Measurements from ENCODE around the gene FANCC. TPM values are rescaled to one million over a fixed set of nuclear protein-coding genes. Genes with fewer than 3 reads are reported as not detected.

FANCC gene
- total RNA-seq, 3 donors from 2014 or later (not counting 1 experiment from before 2014, with no cell fraction given), result 9.9 to 18.9 (median 12.8) TPM

DNA sequence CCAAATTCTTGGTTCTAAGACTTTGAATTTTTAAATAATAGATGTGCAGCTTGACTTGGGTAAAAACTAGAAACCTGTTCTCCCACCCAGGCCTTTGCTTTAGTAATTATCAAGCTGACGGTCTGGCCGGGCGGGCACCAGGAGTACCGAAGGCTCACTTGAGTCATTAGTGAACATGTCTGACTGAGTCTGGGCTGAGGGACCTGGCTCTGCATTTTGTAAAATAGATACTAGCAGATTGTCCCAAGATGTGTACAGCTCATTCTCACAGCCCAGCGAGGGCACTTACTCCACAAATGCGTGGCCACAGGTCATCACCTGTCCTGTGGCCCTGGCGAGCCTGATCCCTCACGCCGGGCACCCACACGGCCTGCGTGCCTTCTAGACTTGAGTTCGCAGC is 216.2 kb downstream of the FANCC start:
- no peaks in the 10 kb centered on the region for H3K36me3 Mint-ChIP-seq
- Histone ChIP-seq H3K9me3 (ENCODE audit: control insufficient read depth, insufficient read depth, low read length) (no peaks in the 10 kb centered on the region), H3K27ac (ENCODE audit: low read length) (no peak overlapping the region), H3K36me3 (ENCODE audit: control insufficient read depth, insufficient read depth, low read length) (no peaks in the 10 kb centered on the region), H3K4me1 (ENCODE audit: control insufficient read depth, insufficient read depth, low read length) (no peaks in the 10 kb centered on the region), H3K4me3 (ENCODE audit: low read length) (no peak overlapping the region), H3K27me3 (ENCODE audit: control insufficient read depth, insufficient read depth, low read length) (no peaks in the 10 kb centered on the region)
- H3K27ac Mint-ChIP-seq, result no peak overlapping the region
- TF ChIP-seq, protein P1, sequence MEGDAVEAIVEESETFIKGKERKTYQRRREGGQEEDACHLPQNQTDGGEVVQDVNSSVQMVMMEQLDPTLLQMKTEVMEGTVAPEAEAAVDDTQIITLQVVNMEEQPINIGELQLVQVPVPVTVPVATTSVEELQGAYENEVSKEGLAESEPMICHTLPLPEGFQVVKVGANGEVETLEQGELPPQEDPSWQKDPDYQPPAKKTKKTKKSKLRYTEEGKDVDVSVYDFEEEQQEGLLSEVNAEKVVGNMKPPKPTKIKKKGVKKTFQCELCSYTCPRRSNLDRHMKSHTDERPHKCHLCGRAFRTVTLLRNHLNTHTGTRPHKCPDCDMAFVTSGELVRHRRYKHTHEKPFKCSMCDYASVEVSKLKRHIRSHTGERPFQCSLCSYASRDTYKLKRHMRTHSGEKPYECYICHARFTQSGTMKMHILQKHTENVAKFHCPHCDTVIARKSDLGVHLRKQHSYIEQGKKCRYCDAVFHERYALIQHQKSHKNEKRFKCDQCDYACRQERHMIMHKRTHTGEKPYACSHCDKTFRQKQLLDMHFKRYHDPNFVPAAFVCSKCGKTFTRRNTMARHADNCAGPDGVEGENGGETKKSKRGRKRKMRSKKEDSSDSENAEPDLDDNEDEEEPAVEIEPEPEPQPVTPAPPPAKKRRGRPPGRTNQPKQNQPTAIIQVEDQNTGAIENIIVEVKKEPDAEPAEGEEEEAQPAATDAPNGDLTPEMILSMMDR (IDR thresholded peaks at IDR 0.05), result no peak
- no peaks in the 10 kb centered on the region for H3K9me3 Mint-ChIP-seq
- no peaks in the 10 kb centered on the region for H3K27me3 Mint-ChIP-seq (ENCODE audit: low read depth in 2 of 2)
- ATAC-seq, result no peak
- H3K4me3 Mint-ChIP-seq, result no peak overlapping the region
- DNase-seq, result no peak
- WGBS (ENCODE audit: insufficient coverage), result 96% methylated on average over 12 of the region's 12 CpGs
- intact Hi-C loops (cut with micrococcal nuclease), result no loop called here
- H3K4me1 Mint-ChIP-seq, result no peaks in the 10 kb centered on the region

DNA sequence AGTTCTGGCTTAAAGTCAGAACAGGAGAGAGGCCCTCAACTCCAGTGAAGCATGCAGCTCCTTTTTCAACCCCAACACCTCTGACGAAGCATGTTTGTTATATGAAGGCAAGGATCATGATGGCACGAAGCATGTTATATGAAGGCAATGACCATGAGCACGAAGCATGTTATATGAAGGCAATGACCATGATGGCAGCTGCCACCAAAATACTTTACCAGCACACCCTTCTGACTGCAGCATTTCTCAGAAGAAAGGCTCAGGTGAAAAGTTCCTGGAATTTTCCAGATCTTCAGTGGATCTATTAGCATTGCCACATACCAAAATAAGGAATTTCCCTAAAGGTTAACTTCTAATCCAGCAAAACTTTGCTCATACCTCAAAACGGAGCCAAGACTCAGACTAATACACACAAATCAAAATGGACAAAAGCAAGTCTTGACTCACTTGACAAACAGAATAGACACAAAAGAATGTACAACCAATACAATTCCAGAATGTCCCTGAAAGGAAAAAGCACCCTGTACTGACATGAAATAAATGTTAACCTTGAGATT is 217.4 kb downstream of the FANCC start:
- Mint-ChIP-seq H3K36me3 (no peaks in the 10 kb centered on the region), H3K27me3 (ENCODE audit: low read depth in 2 of 2) (no peaks in the 10 kb centered on the region), H3K9me3 (no peaks in the 10 kb centered on the region), H3K27ac (no peak overlapping the region), H3K4me3 (no peak overlapping the region), H3K4me1 (no peaks in the 10 kb centered on the region)
- intact Hi-C loops (cut with micrococcal nuclease), result no loop called here
- H3K9me3 ChIP-seq (ENCODE audit: control insufficient read depth, insufficient read depth, low read length), result no peaks in the 10 kb centered on the region
- no peak overlapping the region for H3K4me3 ChIP-seq (ENCODE audit: low read length)
- H3K36me3 ChIP-seq (ENCODE audit: control insufficient read depth, insufficient read depth, low read length), result no peaks in the 10 kb centered on the region
- ATAC-seq (no peak), DNase-seq (no peak)
- WGBS (ENCODE audit: insufficient coverage), result 93% methylated on average over 4 of the region's 4 CpGs
- no peak overlapping the region for H3K27ac ChIP-seq (ENCODE audit: low read length)
- TF ChIP-seq, protein P1 (IDR thresholded peaks at IDR 0.05), result no peak
- H3K27me3 ChIP-seq (ENCODE audit: control insufficient read depth, insufficient read depth, low read length), result no peaks in the 10 kb centered on the region
- H3K4me1 ChIP-seq (ENCODE audit: control insufficient read depth, insufficient read depth, low read length), result no peaks in the 10 kb centered on the region

DNA sequence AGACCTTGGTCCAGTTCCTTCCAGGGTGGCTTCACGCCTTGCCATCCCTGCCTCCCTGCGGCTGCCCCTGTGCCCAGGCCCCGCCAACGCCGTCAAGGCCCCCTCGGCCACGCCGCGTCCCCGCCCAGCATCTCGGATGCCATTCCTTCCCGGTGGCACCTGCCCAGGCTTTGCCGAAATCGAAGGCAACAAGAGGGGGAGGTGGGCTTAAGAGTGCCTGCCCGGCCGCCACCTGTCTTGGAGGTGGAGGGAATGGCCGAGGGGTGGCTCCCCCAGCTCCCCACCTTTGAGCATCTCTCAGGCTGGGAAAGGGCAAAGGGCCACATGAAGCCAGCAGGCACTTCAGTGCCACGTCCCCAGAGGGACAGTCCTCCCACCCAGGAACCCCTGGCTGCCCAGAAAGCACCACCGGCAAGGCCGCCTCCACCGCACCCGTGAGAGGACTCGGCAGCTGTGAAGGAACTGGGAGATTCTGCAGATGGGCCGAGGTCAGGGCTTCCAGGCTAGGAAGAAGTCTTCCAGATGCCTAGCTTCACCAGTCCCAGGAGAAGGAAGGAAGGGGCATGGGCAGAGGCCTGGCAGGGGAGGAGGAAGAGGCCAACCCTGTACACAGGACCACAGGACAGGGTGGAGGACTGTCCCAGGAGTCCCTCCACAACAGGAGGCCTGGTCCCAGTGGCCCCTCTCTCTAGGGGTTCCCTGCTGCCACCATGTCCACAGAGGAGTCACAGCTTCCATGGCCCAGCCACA is 218.0 kb downstream of the FANCC start:
- H3K4me1 ChIP-seq (ENCODE audit: control insufficient read depth, insufficient read depth, low read length), result no peaks in the 10 kb centered on the region
- intact Hi-C loops (cut with micrococcal nuclease), result no loop called here
- no peaks in the 10 kb centered on the region for H3K27me3 Mint-ChIP-seq (ENCODE audit: low read depth in 2 of 2)
- no peaks in the 10 kb centered on the region for H3K27me3 ChIP-seq (ENCODE audit: control insufficient read depth, insufficient read depth, low read length)
- no peak for ATAC-seq
- WGBS (ENCODE audit: insufficient coverage), result 96% methylated on average over 24 of the region's 24 CpGs
- H3K27ac Mint-ChIP-seq, result no peak overlapping the region
- H3K4me3 Mint-ChIP-seq, result no peak overlapping the region
- H3K4me3 ChIP-seq (ENCODE audit: low read length), result no peak overlapping the region
- no peaks in the 10 kb centered on the region for H3K9me3 ChIP-seq (ENCODE audit: control insufficient read depth, insufficient read depth, low read length)
- no peaks in the 10 kb centered on the region for H3K36me3 ChIP-seq (ENCODE audit: control insufficient read depth, insufficient read depth, low read length)
- no peaks in the 10 kb centered on the region for H3K4me1 Mint-ChIP-seq
- H3K27ac ChIP-seq (ENCODE audit: low read length), result no peak overlapping the region
- H3K9me3 Mint-ChIP-seq, result no peaks in the 10 kb centered on the region
- TF ChIP-seq, protein P1 (IDR thresholded peaks at IDR 0.05), result no peak
- no peaks in the 10 kb centered on the region for H3K36me3 Mint-ChIP-seq
- DNase-seq, result no peak

Measured in natural killer cell (primary cell).